Measurements from ENCODE around the gene DSCAM. TPM values are rescaled to one million over a fixed set of nuclear protein-coding genes. Genes with fewer than 3 reads are reported as not detected.

DSCAM gene
- total RNA-seq, 6 experiments from 2014 or later, result 1.0 to 1.3 (median 1.1) TPM

DNA sequence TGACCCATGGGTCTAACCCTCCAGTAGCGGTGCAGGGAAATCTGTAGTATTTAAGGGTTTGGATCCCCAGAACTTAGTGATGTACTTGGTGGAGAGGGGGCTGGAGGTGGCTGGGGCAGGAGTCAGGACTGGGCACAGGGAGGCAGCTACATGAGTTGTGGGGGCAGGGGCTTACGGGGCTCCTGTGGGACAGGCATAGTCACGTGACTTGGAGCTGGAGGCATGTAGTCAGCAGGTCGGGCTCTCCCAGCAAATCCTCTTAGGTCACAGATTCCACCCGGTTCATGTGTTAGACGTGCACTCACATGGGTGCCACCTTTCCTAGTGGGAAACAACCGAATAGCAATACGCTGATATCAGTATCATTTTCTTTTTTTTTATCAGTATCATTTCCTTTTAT, 867.6 kb downstream of the DSCAM start:
- no peak for DNase-seq
- TF ChIP-seq, protein P1, sequence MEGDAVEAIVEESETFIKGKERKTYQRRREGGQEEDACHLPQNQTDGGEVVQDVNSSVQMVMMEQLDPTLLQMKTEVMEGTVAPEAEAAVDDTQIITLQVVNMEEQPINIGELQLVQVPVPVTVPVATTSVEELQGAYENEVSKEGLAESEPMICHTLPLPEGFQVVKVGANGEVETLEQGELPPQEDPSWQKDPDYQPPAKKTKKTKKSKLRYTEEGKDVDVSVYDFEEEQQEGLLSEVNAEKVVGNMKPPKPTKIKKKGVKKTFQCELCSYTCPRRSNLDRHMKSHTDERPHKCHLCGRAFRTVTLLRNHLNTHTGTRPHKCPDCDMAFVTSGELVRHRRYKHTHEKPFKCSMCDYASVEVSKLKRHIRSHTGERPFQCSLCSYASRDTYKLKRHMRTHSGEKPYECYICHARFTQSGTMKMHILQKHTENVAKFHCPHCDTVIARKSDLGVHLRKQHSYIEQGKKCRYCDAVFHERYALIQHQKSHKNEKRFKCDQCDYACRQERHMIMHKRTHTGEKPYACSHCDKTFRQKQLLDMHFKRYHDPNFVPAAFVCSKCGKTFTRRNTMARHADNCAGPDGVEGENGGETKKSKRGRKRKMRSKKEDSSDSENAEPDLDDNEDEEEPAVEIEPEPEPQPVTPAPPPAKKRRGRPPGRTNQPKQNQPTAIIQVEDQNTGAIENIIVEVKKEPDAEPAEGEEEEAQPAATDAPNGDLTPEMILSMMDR (IDR thresholded peaks at IDR 0.05), result no peak
- H3K9me3 Mint-ChIP-seq, result peaks cover 23% of the 10 kb centered on the region
- H3K4me1 Mint-ChIP-seq (ENCODE audit: low read depth), result no peaks in the 10 kb centered on the region
- H3K4me3 Mint-ChIP-seq, result no peak overlapping the region
- peaks cover 5% of the 10 kb centered on the region for H3K27me3 Mint-ChIP-seq (ENCODE audit: insufficient read depth)
- H3K36me3 Mint-ChIP-seq (ENCODE audit: low read depth), result no peaks in the 10 kb centered on the region
- no peak overlapping the region for H3K27ac Mint-ChIP-seq

DNA sequence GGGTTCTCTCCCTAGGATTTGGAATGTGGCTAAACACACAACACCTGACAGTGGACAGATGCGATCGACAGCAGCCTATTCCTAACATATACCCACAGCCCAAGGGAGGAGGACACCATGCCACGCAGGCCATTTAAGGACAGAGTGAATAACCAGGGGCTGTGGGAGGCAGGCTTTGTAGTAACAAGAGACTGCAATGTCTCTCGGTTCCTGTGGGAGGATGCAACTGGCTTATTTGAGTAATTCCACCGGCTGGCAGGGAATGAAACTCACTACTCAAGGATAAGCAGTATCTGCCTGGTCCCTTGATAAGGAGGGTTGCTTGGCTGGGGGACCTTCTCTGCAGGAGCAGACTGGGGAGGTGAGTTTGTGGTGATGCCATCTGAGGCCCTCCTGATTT, 870.2 kb downstream of the DSCAM start:
- peaks cover 5% of the 10 kb centered on the region for H3K27me3 Mint-ChIP-seq (ENCODE audit: insufficient read depth)
- no peaks in the 10 kb centered on the region for H3K36me3 Mint-ChIP-seq (ENCODE audit: low read depth)
- TF ChIP-seq, protein P1 (IDR thresholded peaks at IDR 0.05), result no peak
- peaks cover 22% of the 10 kb centered on the region for H3K9me3 Mint-ChIP-seq
- H3K4me1 Mint-ChIP-seq (ENCODE audit: low read depth), result no peaks in the 10 kb centered on the region
- no peak for DNase-seq
- no peak overlapping the region for H3K27ac Mint-ChIP-seq
- H3K4me3 Mint-ChIP-seq, result no peak overlapping the region

DNA sequence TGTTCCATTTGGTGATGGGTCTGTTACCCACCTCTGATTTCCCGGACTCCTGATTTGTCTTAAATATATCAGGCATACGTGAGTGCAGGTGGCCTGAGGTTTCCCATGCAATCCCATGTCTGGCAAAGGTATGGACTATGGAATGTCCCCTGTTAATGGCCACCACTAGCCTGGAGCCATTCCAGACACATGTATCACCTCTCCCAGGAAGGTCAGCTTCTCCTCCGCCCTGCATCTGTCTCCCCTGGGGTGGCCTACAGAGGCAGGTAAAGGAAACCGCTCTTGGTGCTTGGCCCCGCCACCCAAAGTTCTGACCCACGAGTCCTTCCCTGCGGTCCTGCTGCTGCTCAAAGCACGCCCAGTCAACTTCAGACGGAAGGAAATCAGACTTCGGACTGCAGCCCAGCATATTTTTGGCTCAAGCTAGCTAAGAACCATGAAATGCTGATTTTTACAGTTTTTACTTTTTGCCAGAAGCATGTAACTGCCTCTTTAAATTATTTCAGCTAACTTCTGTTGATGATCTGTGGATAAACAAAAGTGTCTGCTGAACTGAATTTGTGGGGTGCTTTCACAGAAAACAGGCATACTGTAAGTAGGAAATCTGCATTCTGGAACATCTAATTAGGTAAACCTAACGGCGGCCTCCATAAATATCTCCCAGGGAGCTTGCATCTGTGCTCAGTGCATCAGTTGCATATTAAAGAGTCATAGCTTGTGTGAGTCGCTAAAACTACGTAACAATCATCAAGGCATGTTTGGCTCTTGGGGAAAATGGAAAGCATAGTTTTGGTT, 873.8 kb downstream of the DSCAM start:
- Mint-ChIP-seq H3K36me3 (ENCODE audit: low read depth) (no peaks in the 10 kb centered on the region), H3K27ac (no peak overlapping the region), H3K27me3 (ENCODE audit: insufficient read depth) (peaks cover 3% of the 10 kb centered on the region; the same call in 1 of the 2 replicates), H3K4me3 (no peak overlapping the region), H3K4me1 (ENCODE audit: low read depth) (no peaks in the 10 kb centered on the region), H3K9me3 (peaks cover 36% of the 10 kb centered on the region)
- DNase-seq, result no peak
- TF ChIP-seq, protein P1 (IDR thresholded peaks at IDR 0.05), result no peak

DNA sequence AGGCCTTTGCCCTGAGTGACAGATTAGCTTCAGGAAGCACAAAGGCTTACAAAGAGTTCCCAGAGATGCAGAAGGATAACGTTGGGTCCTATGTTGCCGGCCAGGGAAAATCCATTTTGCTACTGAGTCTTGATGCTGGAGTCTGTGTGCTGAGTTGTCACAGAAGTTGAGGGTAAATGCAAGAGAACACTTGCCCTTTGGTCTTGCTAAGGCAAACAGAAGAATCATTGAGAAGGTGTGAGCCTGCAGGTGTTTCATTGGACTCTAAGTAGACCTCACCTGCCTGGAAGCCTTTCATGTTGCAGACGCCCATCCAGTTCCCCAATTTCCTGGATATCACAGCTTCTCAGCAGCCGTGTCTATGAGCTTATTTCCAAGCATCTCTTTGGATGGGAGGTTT, 874.5 kb downstream of the DSCAM start:
- no peak overlapping the region for H3K27ac Mint-ChIP-seq
- peaks cover 35% of the 10 kb centered on the region for H3K9me3 Mint-ChIP-seq
- no peaks in the 10 kb centered on the region for H3K4me1 Mint-ChIP-seq (ENCODE audit: low read depth)
- no peaks in the 10 kb centered on the region for H3K36me3 Mint-ChIP-seq (ENCODE audit: low read depth)
- no peak for DNase-seq
- TF ChIP-seq, protein P1 (IDR thresholded peaks at IDR 0.05), result no peak
- no peaks in the 10 kb centered on the region for H3K27me3 Mint-ChIP-seq (ENCODE audit: insufficient read depth)
- H3K4me3 Mint-ChIP-seq, result no peak overlapping the region

DNA sequence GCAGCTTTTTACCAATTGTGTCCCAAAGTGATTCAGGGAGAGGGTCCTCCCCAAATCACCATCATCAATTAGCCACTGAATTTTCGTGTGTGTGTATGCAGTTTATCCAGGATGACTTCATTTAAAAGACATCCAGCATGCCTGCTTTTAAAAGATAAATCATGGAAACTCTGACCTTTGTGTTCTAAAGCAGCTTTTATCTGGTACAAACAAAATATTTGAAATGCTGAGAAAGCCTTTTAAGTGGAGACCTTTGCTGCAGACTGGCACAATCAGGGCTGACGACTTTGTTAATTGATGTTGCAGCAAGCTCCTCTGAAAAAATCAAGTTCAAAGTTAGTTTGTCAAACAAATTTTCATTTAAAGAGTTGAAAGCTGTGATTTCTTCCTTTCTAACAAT, 875.0 kb downstream of the DSCAM start:
- no peak for DNase-seq
- H3K27me3 Mint-ChIP-seq (ENCODE audit: insufficient read depth), result peaks cover under 1% of the 10 kb centered on the region; the same call in 1 of the 2 replicates
- no peak overlapping the region for H3K27ac Mint-ChIP-seq
- no peaks in the 10 kb centered on the region for H3K36me3 Mint-ChIP-seq (ENCODE audit: low read depth)
- TF ChIP-seq, protein P1 (IDR thresholded peaks at IDR 0.05), result no peak
- peaks cover 40% of the 10 kb centered on the region for H3K9me3 Mint-ChIP-seq
- H3K4me3 Mint-ChIP-seq, result no peak overlapping the region
- H3K4me1 Mint-ChIP-seq (ENCODE audit: low read depth), result no peaks in the 10 kb centered on the region

All from HFFc6 (cell line).